Measurements from ENCODE around the gene CLMN. TPM values are rescaled to one million over a fixed set of nuclear protein-coding genes. Genes with fewer than 3 reads are reported as not detected.

CLMN gene
- total and polyA plus RNA-seq, 2 donors (not counting 3 experiments of a cell fraction or from before 2014, with no cell fraction given) = 0.72 to 9.6 TPM

DNA sequence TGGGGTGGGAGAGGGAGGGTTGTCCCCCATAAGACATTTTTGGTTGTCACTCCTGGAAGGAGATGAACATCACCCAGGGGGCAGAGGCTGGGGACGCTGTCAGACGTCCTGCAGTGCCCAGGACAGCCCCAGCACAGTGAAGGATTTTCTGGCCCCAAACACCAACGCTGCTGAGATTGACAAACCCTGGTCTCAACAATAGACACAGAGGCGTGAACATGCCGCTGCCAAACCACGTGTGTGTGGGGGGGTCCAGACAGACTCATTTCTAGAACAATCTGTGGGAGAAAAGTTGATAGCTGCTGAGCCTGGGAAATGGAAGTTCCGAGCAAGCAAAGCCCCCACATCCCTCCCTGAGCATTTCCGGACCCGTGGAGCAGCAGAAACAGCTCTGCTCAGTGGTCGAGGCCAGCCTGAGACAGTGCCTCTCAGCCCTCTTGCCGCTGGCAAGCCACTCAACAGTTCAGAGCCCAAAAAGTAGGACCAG lies 43.8 kb upstream of the CLMN start:
- H3K9ac ChIP-seq (replicated peaks; ENCODE audit: extremely low read depth, insufficient read depth, low read length) = no peak overlapping the region
- no peak overlapping the region for H3K4me3 ChIP-seq (replicated peaks in 1 of 3; ENCODE audit: insufficient read depth in 1 of 3, low read depth in 1 of 3, low read length in 3 of 3)
- H3K79me2 ChIP-seq (ENCODE audit: control insufficient read depth, insufficient read depth, low read length) = no peaks in the 10 kb centered on the region
- FAIRE-seq (no peak), DNase-seq (ENCODE audit: low read depth, low spot score) (no peak)
- TF ChIP-seq POLR2AphosphoS5 (IDR thresholded peaks at IDR 0.05; ENCODE audit: insufficient read depth, low read depth, low read length) (no peak), MYC (IDR thresholded peaks at IDR 0.05; ENCODE audit: low read depth, low read length) (no peak)
- no peaks in the 10 kb centered on the region for H3K9me3 ChIP-seq (replicated peaks; ENCODE audit: control insufficient read depth, insufficient read depth, low read length)
- peaks cover 0 to 2% of the 10 kb centered on the region in 2 experiments for H3K27me3 ChIP-seq (ENCODE audit: control insufficient read depth in 2 of 2, insufficient read depth in 2 of 2, low read length in 2 of 2)
- no peaks in the 10 kb centered on the region for H3K4me1 ChIP-seq (ENCODE audit: control insufficient read depth, extremely low read depth, insufficient read depth, low read length)
- POLR2A ChIA-PET = no interaction called here
- intact Hi-C loops (cut with micrococcal nuclease) = no loop called here
- no peaks in the 10 kb centered on the region for H3K36me3 ChIP-seq (ENCODE audit: control insufficient read depth in 2 of 2, extremely low read depth in 1 of 2, insufficient read depth in 2 of 2, low read length in 2 of 2)
- CTCF ChIA-PET = interaction anchor here (2.6 kb wide), 1 partner anchor 14 kb away, joined by 20 read pairs; no protein-coding TSS in a partner anchor
- H4K20me1 ChIP-seq (replicated peaks; ENCODE audit: control insufficient read depth, extremely low read depth, insufficient read depth, low read length) = no peaks in the 10 kb centered on the region
- dilution Hi-C loops (cut with MboI; ENCODE audit: extremely low pct_ligation_motif_present, low sequenced_read_pairs) = no loop called here
- no peak overlapping the region for H3K4me2 ChIP-seq (ENCODE audit: insufficient read depth, low read length)
- H3K27ac ChIP-seq (ENCODE audit: insufficient read depth, low read depth, low read length) = no peak overlapping the region
- no peaks in the 10 kb centered on the region for H3K9me1 ChIP-seq (replicated peaks; ENCODE audit: control insufficient read depth, extremely low read depth, insufficient read depth, low read length)
- no peak overlapping the region for H2AFZ ChIP-seq (ENCODE audit: low read depth, low read length)
- no TSS peak for BruUV-seq (replicated peaks)

GRCh38 chr14:95362138-95362494 lies 42.4 kb upstream of the CLMN start:
- Histone ChIP-seq H3K36me3 (ENCODE audit: control insufficient read depth in 2 of 2, extremely low read depth in 1 of 2, insufficient read depth in 2 of 2, low read length in 2 of 2) (no peaks in the 10 kb centered on the region), H4K20me1 (replicated peaks; ENCODE audit: control insufficient read depth, extremely low read depth, insufficient read depth, low read length) (no peaks in the 10 kb centered on the region), H3K9me1 (replicated peaks; ENCODE audit: control insufficient read depth, extremely low read depth, insufficient read depth, low read length) (no peaks in the 10 kb centered on the region), H3K4me3 (replicated peaks in 1 of 3; ENCODE audit: insufficient read depth in 1 of 3, low read depth in 1 of 3, low read length in 3 of 3) (no peak overlapping the region), H3K4me1 (ENCODE audit: control insufficient read depth, extremely low read depth, insufficient read depth, low read length) (no peaks in the 10 kb centered on the region), H3K79me2 (ENCODE audit: control insufficient read depth, insufficient read depth, low read length) (no peaks in the 10 kb centered on the region), H2AFZ (ENCODE audit: low read depth, low read length) (no peak overlapping the region), H3K9ac (replicated peaks; ENCODE audit: extremely low read depth, insufficient read depth, low read length) (no peak overlapping the region), H3K4me2 (ENCODE audit: insufficient read depth, low read length) (no peak overlapping the region), H3K27me3 (ENCODE audit: control insufficient read depth in 2 of 2, insufficient read depth in 2 of 2, low read length in 2 of 2) (peaks cover 0 to 4% of the 10 kb centered on the region in 2 experiments), H3K27ac (ENCODE audit: insufficient read depth, low read depth, low read length) (no peak overlapping the region), H3K9me3 (replicated peaks; ENCODE audit: control insufficient read depth, insufficient read depth, low read length) (no peaks in the 10 kb centered on the region)
- FAIRE-seq (no peak), DNase-seq (ENCODE audit: low read depth, low spot score) (no peak)
- BruUV-seq (replicated peaks) = no TSS peak
- intact Hi-C loops (cut with micrococcal nuclease) = no loop called here
- ChIA-PET CTCF (interaction anchor here (0.6 to 2.6 kb wide), 46 partner anchors 9 to 673 kb away, joined by 3 to 25 read pairs (median 4); partner anchors contain the start of gene DICER1), POLR2A (no interaction called here)
- TF ChIP-seq MAX (IDR thresholded peaks at IDR 0.05; ENCODE audit: insufficient read depth, insufficient read length) = no peak
- TF ChIP-seq, protein P1, sequence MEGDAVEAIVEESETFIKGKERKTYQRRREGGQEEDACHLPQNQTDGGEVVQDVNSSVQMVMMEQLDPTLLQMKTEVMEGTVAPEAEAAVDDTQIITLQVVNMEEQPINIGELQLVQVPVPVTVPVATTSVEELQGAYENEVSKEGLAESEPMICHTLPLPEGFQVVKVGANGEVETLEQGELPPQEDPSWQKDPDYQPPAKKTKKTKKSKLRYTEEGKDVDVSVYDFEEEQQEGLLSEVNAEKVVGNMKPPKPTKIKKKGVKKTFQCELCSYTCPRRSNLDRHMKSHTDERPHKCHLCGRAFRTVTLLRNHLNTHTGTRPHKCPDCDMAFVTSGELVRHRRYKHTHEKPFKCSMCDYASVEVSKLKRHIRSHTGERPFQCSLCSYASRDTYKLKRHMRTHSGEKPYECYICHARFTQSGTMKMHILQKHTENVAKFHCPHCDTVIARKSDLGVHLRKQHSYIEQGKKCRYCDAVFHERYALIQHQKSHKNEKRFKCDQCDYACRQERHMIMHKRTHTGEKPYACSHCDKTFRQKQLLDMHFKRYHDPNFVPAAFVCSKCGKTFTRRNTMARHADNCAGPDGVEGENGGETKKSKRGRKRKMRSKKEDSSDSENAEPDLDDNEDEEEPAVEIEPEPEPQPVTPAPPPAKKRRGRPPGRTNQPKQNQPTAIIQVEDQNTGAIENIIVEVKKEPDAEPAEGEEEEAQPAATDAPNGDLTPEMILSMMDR (IDR thresholded peaks at IDR 0.05; ENCODE audit: extremely low read depth in 1 of 2, insufficient read depth in 1 of 2, low read depth in 1 of 2, low read length in 2 of 2) = no peak
- no peak for TF ChIP-seq MYC (IDR thresholded peaks at IDR 0.05; ENCODE audit: low read depth, low read length)
- TF ChIP-seq FOS (IDR thresholded peaks at IDR 0.05; ENCODE audit: borderline replicate concordance, insufficient read depth, low read length) = no peak
- no peak for TF ChIP-seq EZH2 (IDR thresholded peaks at IDR 0.05; ENCODE audit: borderline replicate concordance, low read depth, low read length, severe bottlenecking)
- TF ChIP-seq GATA2 (IDR thresholded peaks at IDR 0.05; ENCODE audit: insufficient read depth, insufficient read length, low read depth, low read length) = no peak
- no peak for TF ChIP-seq JUN (IDR thresholded peaks at IDR 0.05; ENCODE audit: borderline replicate concordance, insufficient read depth, insufficient read length, low read depth)
- no peak for TF ChIP-seq POLR2A (IDR thresholded peaks at IDR 0.05; ENCODE audit: low read depth, low read length)
- no peak for TF ChIP-seq POLR2AphosphoS5 (IDR thresholded peaks at IDR 0.05; ENCODE audit: insufficient read depth, low read depth, low read length)
- dilution Hi-C loops (cut with MboI; ENCODE audit: extremely low pct_ligation_motif_present, low sequenced_read_pairs) = no loop called here
